SK-N-SH (cell line): ENCODE measurements around the gene JPH3. TPM values are rescaled to one million over a fixed set of nuclear protein-coding genes. Genes with fewer than 3 reads are reported as not detected.

Experiments
- CTCF ChIA-PET: fragments of 300-600, 350-600 bp; formaldehyde crosslinking; extraction: SDS; loops from one replicate; lab custom pipeline; 2021; lab: Yijun Ruan, JAX
- POLR2A ChIA-PET: fragments of 350-600 bp; sonication (Branson Sonifier 250); formaldehyde crosslinking; extraction: SDS; loops from one replicate; lab custom pipeline; 2020; ENCODE audit warnings: antibody characterized with exemption, inconsistent platforms; lab: Yijun Ruan, JAX
- DNase-seq: peaks from one replicate; pipeline ENCODE4 v3.0.0; 2012
- H2AFZ ChIP-seq: fragments of 200-600 bp; sonication (generic); 2 replicates; pipeline ENCODE4 v1.8.1; 2016; ENCODE audit warnings: antibody characterized with exemption, mild to moderate bottlenecking, low read depth
- H3F3A ChIP-seq: fragments of 200-600 bp; sonication (generic); replicated peaks from 2 replicates; pipeline ENCODE3; 2016; ENCODE audit warnings: antibody characterized with exemption, mild to moderate bottlenecking; ENCODE audit not compliant: insufficient read depth
- H3K27ac ChIP-seq, 2 experiments: fragments of 200-500 bp in 1 of 2; fragments of 200-600 bp in 1 of 2; sonication (Bioruptor generic) in 1 of 2; sonication (generic), shearing (Covaris generic) in 1 of 2; 2 replicates each; pipeline versions ENCODE4 v1.5.1 to v1.6.1; 2014 to 2016; ENCODE audit warnings: low read depth in 2 of 2, inconsistent platforms in 1 of 2, low read length in 1 of 2, mild to moderate bottlenecking in 1 of 2, mixed read lengths in 1 of 2
- H3K27me3 ChIP-seq: fragments of 200-600 bp; sonication (generic), shearing (Covaris generic); 2 replicates; pipeline ENCODE4 v1.6.1; 2016; ENCODE audit warnings: mixed run types; ENCODE audit not compliant: insufficient read depth
- H3K36me3 ChIP-seq, 2 experiments: fragments of 200-500 bp in 1 of 2; fragments of 200-600 bp in 1 of 2; sonication (Bioruptor generic) in 1 of 2; sonication (generic) in 1 of 2; replicated peaks in 1 of 2; 2 replicates each; pipeline versions ENCODE3 to v1.5.1; 2014 to 2016; ENCODE audit warnings: low read length in 1 of 2, mild to moderate bottlenecking in 1 of 2; ENCODE audit not compliant: insufficient read depth in 2 of 2, control insufficient read depth in 1 of 2
- H3K4me1 ChIP-seq, 2 experiments: fragments of 200-500 bp in 1 of 2; fragments of 200-600 bp in 1 of 2; sonication (Bioruptor generic) in 1 of 2; sonication (generic), shearing (Covaris generic) in 1 of 2; 2 replicates each; pipeline versions ENCODE4 v1.5.1 to v1.6.1; 2014 to 2016; ENCODE audit warnings: low read depth in 1 of 2, low read length in 1 of 2, mixed run types in 1 of 2; ENCODE audit not compliant: insufficient read depth in 2 of 2, control insufficient read depth in 1 of 2
- H3K4me2 ChIP-seq: fragments of 200-600 bp; sonication (generic), shearing (Covaris generic); 2 replicates; pipeline ENCODE4 v1.6.1; 2017; ENCODE audit warnings: mixed run types
- H3K4me3 ChIP-seq, 2 experiments: fragments of 200-500 bp in 1 of 2; fragments of 200-600 bp in 1 of 2; sonication (Bioruptor generic) in 1 of 2; sonication (generic), shearing (Covaris generic) in 1 of 2; 2 replicates each; pipeline versions ENCODE4 v1.5.1 to v1.8.1; 2014 to 2016; ENCODE audit warnings: low read depth in 2 of 2, inconsistent platforms in 1 of 2, low read length in 1 of 2, mild to moderate bottlenecking in 1 of 2, mixed read lengths in 1 of 2, moderate library complexity in 1 of 2
- H3K79me2 ChIP-seq: fragments of 200-600 bp; sonication (generic); 2 replicates; pipeline ENCODE4 v1.8.1; 2017; ENCODE audit warnings: mild to moderate bottlenecking; ENCODE audit not compliant: insufficient read depth
- H3K9ac ChIP-seq: fragments of 200-600 bp; sonication (generic); 2 replicates; pipeline ENCODE4 v1.6.1; 2017; ENCODE audit warnings: mixed run types
- H3K9me2 ChIP-seq: fragments of 200-600 bp; sonication (generic); 2 replicates; pipeline ENCODE4 v1.6.1; 2017; ENCODE audit warnings: mixed run types
- H3K9me3 ChIP-seq: fragments of 200-600 bp; sonication (generic); 2 replicates; pipeline ENCODE4 v1.6.1; 2017; ENCODE audit warnings: mixed run types, mild to moderate bottlenecking, moderate library complexity
- H4K20me1 ChIP-seq: fragments of 200-600 bp; sonication (generic); 2 replicates; pipeline ENCODE4 v1.6.1; 2017; ENCODE audit warnings: mild to moderate bottlenecking, mixed run types; ENCODE audit not compliant: insufficient read depth
- CTCF ChIP-seq: fragments of 200-600 bp; sonication (generic); IDR thresholded peaks from 2 replicates; pipeline ENCODE4 v1.6.1; 2017; ENCODE audit warnings: antibody characterized with exemption, mild to moderate bottlenecking, moderate library complexity
- ELF1 ChIP-seq: IDR thresholded peaks from 2 replicates; pipeline ENCODE4 v1.4.0; 2012
- EZH2phosphoT487 ChIP-seq: fragments of 200-600 bp; sonication (generic); IDR thresholded peaks from 2 replicates; pipeline ENCODE4 v1.6.1; 2017; ENCODE audit warnings: low read depth, mixed run types, mild to moderate bottlenecking, antibody characterized with exemption, moderate library complexity, borderline replicate concordance
- FOSL2 ChIP-seq: IDR thresholded peaks from 2 replicates; pipeline ENCODE4 v1.4.0; 2012; ENCODE audit warnings: low read depth, mild to moderate bottlenecking, moderate library complexity, borderline replicate concordance
- FOXJ3 ChIP-seq: sonication (generic); formaldehyde crosslinking; IDR thresholded peaks from 2 replicates; pipeline ENCODE4 v1.5.1; 2020; ENCODE audit warnings: mild to moderate bottlenecking, missing genetic modification reagents
- GABPA ChIP-seq: IDR thresholded peaks from 2 replicates; pipeline ENCODE4 v1.4.0; 2012; ENCODE audit warnings: low read depth, mild to moderate bottlenecking
- GATA2 ChIP-seq: sonication (generic); formaldehyde crosslinking; IDR thresholded peaks from 2 replicates; pipeline ENCODE4 v1.5.0; 2020; ENCODE audit warnings: mild to moderate bottlenecking, missing genetic modification reagents
- MEF2A ChIP-seq: IDR thresholded peaks from 2 replicates; pipeline ENCODE4 v1.4.0; 2012; ENCODE audit warnings: low read depth, borderline replicate concordance
- NFIC ChIP-seq: IDR thresholded peaks from 2 replicates; pipeline ENCODE4 v1.4.0; 2012; ENCODE audit warnings: borderline replicate concordance
- PBX3 ChIP-seq: IDR thresholded peaks from 2 replicates; pipeline ENCODE4; 2012
- RAD21 ChIP-seq: IDR thresholded peaks from 2 replicates; pipeline ENCODE4 v1.6.1; 2012; ENCODE audit warnings: mild to moderate bottlenecking, low read length
- RCOR1 ChIP-seq: fragments of 150-350 bp; IDR thresholded peaks from 2 replicates; pipeline ENCODE4 v1.6.1; 2017; ENCODE audit warnings: antibody characterized with exemption, low read length
- SIN3A ChIP-seq: IDR thresholded peaks from 2 replicates; pipeline ENCODE4 v1.6.1; 2012; ENCODE audit warnings: low read depth, mild to moderate bottlenecking, low read length, moderate library complexity, borderline replicate concordance
- SMC3 ChIP-seq: IDR thresholded peaks from 2 replicates; pipeline ENCODE4 v1.6.1; 2012; ENCODE audit warnings: low read depth, low read length, improper control_type of control experiment
- YY1 ChIP-seq: IDR thresholded peaks from 2 replicates; pipeline ENCODE4 v1.4.0; 2012; ENCODE audit warnings: low read depth, mild to moderate bottlenecking
- ZBTB33 ChIP-seq: IDR thresholded peaks from 2 replicates; pipeline ENCODE4 v1.4.0; 2012; ENCODE audit warnings: low read depth, borderline replicate concordance
- WGBS: methylation state at CpG from one replicate; pipeline ENCODE4 v1.1.6; 2017; ENCODE audit warnings: low lambda C conversion rate; 5-methylcytosine and 5-hydroxymethylcytosine counted together
- polyA plus RNA-seq, 3 experiments: library from polyadenylated mRNA; depleted of rRNA; stranded (reverse); fragments of >200 nt; gene quantifications; 2 replicates each; pipeline ENCODE4 v1.2.3, GENCODE V29; 2012
- TF ChIP-seq, protein P1 (sequence below): fragments of 150-350 bp; IDR thresholded peaks from 2 replicates; pipeline ENCODE4 v1.6.1; 2016; ENCODE audit warnings: mild to moderate bottlenecking, low read depth, low read length

Gene JPH3
- polyA plus RNA-seq, 1 of the 3 experiments (the other 2 are of a cell fraction), result 0.25 TPM

- DNase-seq, result peak; percentile 93
- H3K4me3 ChIP-seq, result peak overlapping the region; percentile 35 to 50; a peak in 2 of 4 replicates
- H3K4me2 ChIP-seq, result peak overlapping the region; percentile 68; the same call in 1 of the 2 replicates
- H3K36me3 ChIP-seq, result no peaks in the 10 kb centered on the region
- H3K9me2 ChIP-seq, result no peaks in the 10 kb centered on the region
- no peak overlapping the region for H3K9ac ChIP-seq
- H4K20me1 ChIP-seq, result no peaks in the 10 kb centered on the region
- ChIA-PET POLR2A (interaction anchor here (2.0 kb wide), 1 partner anchor 47 kb away, joined by 4 read pairs; no protein-coding TSS in a partner anchor), CTCF (interaction anchor here (0.7 to 5.0 kb wide), 81 partner anchors 11 to 319 kb away, joined by 3 to 229 read pairs (median 6); partner anchors contain the start of genes C16orf95, FBXO31, JPH3 and MAP1LC3B)
- no peaks in the 10 kb centered on the region for H3K79me2 ChIP-seq
- WGBS, result 32% methylated on average over 29 of the region's 31 CpGs
- 0 out of 2 replicates have a peak, but pooled peaks cover under 1% of the 10 kb centered on the region for H3K9me3 ChIP-seq
- no peaks in the 10 kb centered on the region for H3F3A ChIP-seq
- H3K27ac ChIP-seq, result no peak overlapping the region
- H3K4me1 ChIP-seq, result peaks cover 0 to 15% of the 10 kb centered on the region in 2 experiments; a peak in 1 of 4 replicates
- 0 out of 2 replicates have a peak overlapping the region, but pooled peaks have one; percentile 46 for H2AFZ ChIP-seq
- TF ChIP-seq CTCF, result peak; percentile 67
- peak; percentile 83 for TF ChIP-seq RAD21
- no peak for TF ChIP-seq RCOR1
- TF ChIP-seq ZBTB33, result no peak
- TF ChIP-seq FOSL2, result no peak
- no peak for TF ChIP-seq NFIC
- TF ChIP-seq YY1, result no peak
- TF ChIP-seq SMC3, result peak; percentile 86
- no peak for TF ChIP-seq SIN3A
- H3K27me3 ChIP-seq, result peaks cover 16% of the 10 kb centered on the region; the same call in 1 of the 2 replicates
These were observed 33.9 kb downstream of the JPH3 start for GRCh38 chr16:87636050-87636684.

GRCh38 chr16:87636741-87637140 lies 34.4 kb downstream of the JPH3 start:
- Histone ChIP-seq H3K27me3 (peaks cover 16% of the 10 kb centered on the region; the same call in 1 of the 2 replicates), H3K9ac (no peak overlapping the region), H4K20me1 (no peaks in the 10 kb centered on the region), H3K9me3 (no peaks in the 10 kb centered on the region), H3K4me1 (peaks cover 0 to 15% of the 10 kb centered on the region in 2 experiments; a peak in 1 of 4 replicates), H3F3A (no peaks in the 10 kb centered on the region), H3K4me2 (no peak overlapping the region), H3K4me3 (no peak overlapping the region; a peak in 1 of 4 replicates), H3K27ac (no peak overlapping the region), H3K9me2 (no peaks in the 10 kb centered on the region), H3K36me3 (no peaks in the 10 kb centered on the region), H3K79me2 (no peaks in the 10 kb centered on the region), H2AFZ (no peak overlapping the region)
- DNase-seq, result no peak
- ChIA-PET POLR2A (no interaction called here), CTCF (interaction anchor here (0.7 to 5.0 kb wide), 60 partner anchors 11 to 319 kb away, joined by 3 to 229 read pairs (median 6); partner anchors contain the start of genes C16orf95, FBXO31, JPH3 and MAP1LC3B)
- WGBS, result 71% methylated on average over 10 of the region's 22 CpGs
- TF ChIP-seq PBX3 (no peak), SMC3 (no peak), MEF2A (no peak), EZH2phosphoT487 (no peak), ZBTB33 (no peak), GABPA (no peak), FOXJ3 (CRISPR knock-in tag) (no peak), GATA2 (CRISPR knock-in tag) (no peak), ELF1 (no peak), SIN3A (no peak)
- TF ChIP-seq, protein P1, sequence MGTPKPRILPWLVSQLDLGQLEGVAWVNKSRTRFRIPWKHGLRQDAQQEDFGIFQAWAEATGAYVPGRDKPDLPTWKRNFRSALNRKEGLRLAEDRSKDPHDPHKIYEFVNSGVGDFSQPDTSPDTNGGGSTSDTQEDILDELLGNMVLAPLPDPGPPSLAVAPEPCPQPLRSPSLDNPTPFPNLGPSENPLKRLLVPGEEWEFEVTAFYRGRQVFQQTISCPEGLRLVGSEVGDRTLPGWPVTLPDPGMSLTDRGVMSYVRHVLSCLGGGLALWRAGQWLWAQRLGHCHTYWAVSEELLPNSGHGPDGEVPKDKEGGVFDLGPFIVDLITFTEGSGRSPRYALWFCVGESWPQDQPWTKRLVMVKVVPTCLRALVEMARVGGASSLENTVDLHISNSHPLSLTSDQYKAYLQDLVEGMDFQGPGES, result no peak
